KOPT-K1 (cell line): ENCODE results near the gene RAB11FIP4.

Source experiments
- H3K27ac ChIP-seq: fragments of 200-600 bp; sonication (generic); 2 replicates; pipeline ENCODE4 v1.5.1; 2016; ENCODE audit warnings: antibody characterized with exemption, mild to moderate bottlenecking, low read depth, low read length; ENCODE audit not compliant: poor library complexity, severe bottlenecking
- H3K36me3 ChIP-seq: fragments of 200-600 bp; sonication (generic); 2 replicates; pipeline ENCODE4 v1.5.1; 2017; ENCODE audit warnings: antibody characterized with exemption, mild to moderate bottlenecking, low read length, moderate library complexity; ENCODE audit not compliant: insufficient read depth
- H3K9me3 ChIP-seq: fragments of 200-600 bp; sonication (generic); 2 replicates; pipeline ENCODE4 v1.5.1; 2017; ENCODE audit warnings: antibody characterized with exemption, low read length, mild to moderate bottlenecking; ENCODE audit not compliant: insufficient read depth, poor library complexity, severe bottlenecking

RAB11FIP4 gene

GRCh38 chr17:31488264-31488981 lies 96.9 kb downstream of the RAB11FIP4 start:
- Histone ChIP-seq H3K9me3 (no peaks in the 10 kb centered on the region), H3K27ac (no peak overlapping the region), H3K36me3 (no peaks in the 10 kb centered on the region)

- Histone ChIP-seq H3K27ac (no peak overlapping the region), H3K36me3 (no peaks in the 10 kb centered on the region), H3K9me3 (no peaks in the 10 kb centered on the region)
Observed at GRCh38 chr17:31488982-31489294, 97.5 kb downstream of the RAB11FIP4 start.

- Histone ChIP-seq H3K9me3 (no peaks in the 10 kb centered on the region), H3K27ac (no peak overlapping the region), H3K36me3 (no peaks in the 10 kb centered on the region)
Observed at GRCh38 chr17:31489295-31490018, 98.0 kb downstream of the RAB11FIP4 start.

GRCh38 chr17:31490019-31490650 lies 98.7 kb downstream of the RAB11FIP4 start:
- no peaks in the 10 kb centered on the region for H3K9me3 ChIP-seq

GRCh38 chr17:31490671-31491375 lies 99.3 kb downstream of the RAB11FIP4 start:
- Histone ChIP-seq H3K9me3 (no peaks in the 10 kb centered on the region), H3K27ac (no peak overlapping the region), H3K36me3 (no peaks in the 10 kb centered on the region)

More at GRCh38 chr17:31490019-31490650, 98.7 kb downstream of the RAB11FIP4 start:
- H3K27ac ChIP-seq = no peak overlapping the region
- H3K36me3 ChIP-seq = no peaks in the 10 kb centered on the region

- Histone ChIP-seq H3K27ac (no peak overlapping the region), H3K9me3 (no peaks in the 10 kb centered on the region), H3K36me3 (no peaks in the 10 kb centered on the region)
Observed at GRCh38 chr17:31491376-31492131, 100.1 kb downstream of the RAB11FIP4 start.

GRCh38 chr17:31492206-31492605 lies 100.7 kb downstream of the RAB11FIP4 start:
- Histone ChIP-seq H3K36me3 (no peaks in the 10 kb centered on the region), H3K27ac (no peak overlapping the region), H3K9me3 (no peaks in the 10 kb centered on the region)

GRCh38 chr17:31492880-31493655 lies 101.6 kb downstream of the RAB11FIP4 start:
- Histone ChIP-seq H3K27ac (no peak overlapping the region), H3K36me3 (no peaks in the 10 kb centered on the region), H3K9me3 (no peaks in the 10 kb centered on the region)

GRCh38 chr17:31493656-31494155 lies 102.2 kb downstream of the RAB11FIP4 start:
- H3K9me3 ChIP-seq = no peaks in the 10 kb centered on the region
- H3K27ac ChIP-seq = no peak overlapping the region
- no peaks in the 10 kb centered on the region for H3K36me3 ChIP-seq

- H3K27ac ChIP-seq = no peak overlapping the region
- no peaks in the 10 kb centered on the region for H3K9me3 ChIP-seq
- no peaks in the 10 kb centered on the region for H3K36me3 ChIP-seq
Observed at GRCh38 chr17:31494259-31495021, 103.0 kb downstream of the RAB11FIP4 start.

GRCh38 chr17:31495022-31495885 lies 103.8 kb downstream of the RAB11FIP4 start:
- Histone ChIP-seq H3K27ac (no peak overlapping the region), H3K36me3 (no peaks in the 10 kb centered on the region), H3K9me3 (no peaks in the 10 kb centered on the region)

- no peak overlapping the region for H3K27ac ChIP-seq
- no peaks in the 10 kb centered on the region for H3K9me3 ChIP-seq
Observed at GRCh38 chr17:31496097-31496496, 104.6 kb downstream of the RAB11FIP4 start.

More at GRCh38 chr17:31496097-31496496, 104.6 kb downstream of the RAB11FIP4 start:
- no peaks in the 10 kb centered on the region for H3K36me3 ChIP-seq
